Ovary (tissue), 3 donors: ENCODE data around the gene DDX4.

ENCODE experiments used
- CTCF ChIP-seq, 3 donors: fragments of 450-650 bp in 2 of 3; fragments of 200-600 bp in 1 of 3; IDR thresholded peaks; one replicate each; pipeline versions ENCODE4 v1.5.1 to v1.8.0; 2016 to 2022; ENCODE audit warnings: antibody characterized with exemption in 3 of 3, mild to moderate bottlenecking in 1 of 3
- POLR2A ChIP-seq: fragments of 450-650 bp; IDR thresholded peaks from one replicate; pipeline ENCODE4 v1.6.1; 2017; ENCODE audit warnings: antibody characterized with exemption, mild to moderate bottlenecking, moderate library complexity
- donor health status: DM: no; HTN: no; CAD: no.

- TF ChIP-seq CTCF (IDR thresholded peaks at IDR 0.05) (no peak), POLR2A (no peak)
These were observed 13.6 kb upstream of the DDX4 start for GRCh38 chr5:55724281-55724680.
